CD4-positive, alpha-beta T cell treated with Interleukin-17A for 4 hours (primary cell): ENCODE measurements around the gene DDX20.
"Not testable (repeated sequence)": the region's sequence is repeated elsewhere in the genome, so short reads cannot be mapped to it uniquely, and the experiment has no call there.

Experiments used
- DNase-seq: peaks from one replicate; pipeline ENCODE4 v3.0.0-alpha.2; 2020; ENCODE audit warnings: mixed read lengths

The DDX20 gene

GRCh38 chr1:111792249-111792648 is 36.5 kb downstream of the DDX20 start:
- DNase-seq, result no peak

- DNase-seq, result no peak
Observed at GRCh38 chr1:111793923-111794322, 38.2 kb downstream of the DDX20 start.

- DNase-seq, result no peak
Observed at GRCh38 chr1:111795401-111795800, 39.7 kb downstream of the DDX20 start.

GRCh38 chr1:111798580-111798979 is 42.9 kb downstream of the DDX20 start:
- DNase-seq, result no peak

- not testable (repeated sequence) for DNase-seq
Observed at GRCh38 chr1:111799722-111800121, 44.0 kb downstream of the DDX20 start.

GRCh38 chr1:111801071-111801850 is 45.6 kb downstream of the DDX20 start:
- DNase-seq, result no peak

- no peak for DNase-seq
Observed at GRCh38 chr1:111802110-111802509, 46.4 kb downstream of the DDX20 start.

- DNase-seq, result no peak
Observed at GRCh38 chr1:111802984-111803383, 47.3 kb downstream of the DDX20 start.

GRCh38 chr1:111803951-111804350 is 48.2 kb downstream of the DDX20 start:
- no peak for DNase-seq

GRCh38 chr1:111804776-111805175 is 49.1 kb downstream of the DDX20 start:
- no peak for DNase-seq

GRCh38 chr1:111805251-111805650 is 49.5 kb downstream of the DDX20 start:
- DNase-seq, result no peak

GRCh38 chr1:111811891-111812290 is 56.2 kb downstream of the DDX20 start:
- no peak for DNase-seq

GRCh38 chr1:111812306-111812705 is 56.6 kb downstream of the DDX20 start:
- no peak for DNase-seq

- DNase-seq, result no peak
Observed at GRCh38 chr1:111813440-111814304, 58.0 kb downstream of the DDX20 start.

GRCh38 chr1:111814305-111814628 is 58.6 kb downstream of the DDX20 start:
- DNase-seq, result no peak

- DNase-seq, result no peak
Observed at GRCh38 chr1:111814642-111815041, 58.9 kb downstream of the DDX20 start.
